BLaER1 (cell line): ENCODE data around the gene ACTL9.

Experiments
- H3K27ac ChIP-seq: shearing (Covaris generic); formaldehyde crosslinking; 2 replicates; pipeline ENCODE4 v1.8.1; 2022
- H3K27me3 ChIP-seq: shearing (Covaris generic); formaldehyde crosslinking; 2 replicates; pipeline ENCODE4 v1.8.1; 2022
- H3K36me3 ChIP-seq: shearing (Covaris generic); formaldehyde crosslinking; 2 replicates; pipeline ENCODE4 v1.8.1; 2022
- H3K4me1 ChIP-seq: shearing (Covaris generic); formaldehyde crosslinking; 2 replicates; pipeline ENCODE4 v1.8.1; 2022
- H3K4me2 ChIP-seq: shearing (Covaris generic); formaldehyde crosslinking; 2 replicates; pipeline ENCODE4 v1.8.1; 2022
- H3K4me3 ChIP-seq: shearing (Covaris generic); formaldehyde crosslinking; 2 replicates; pipeline ENCODE4 v1.8.1; 2022
- H3K9ac ChIP-seq: shearing (Covaris generic); formaldehyde crosslinking; 2 replicates; pipeline ENCODE4 v1.8.1; 2022
- H3K9me3 ChIP-seq: shearing (Covaris generic); formaldehyde crosslinking; 2 replicates; pipeline ENCODE4 v1.8.1; 2022
- H4K20me1 ChIP-seq: shearing (Covaris generic); formaldehyde crosslinking; 2 replicates; pipeline ENCODE4 v1.8.1; 2022
- Cebpa-rat ChIP-seq: shearing (Covaris generic); IDR thresholded peaks from 2 replicates; pipeline ENCODE4 v1.8.1; 2022

The ACTL9 gene

GRCh38 chr19:8666814-8667405, 31.7 kb downstream of the ACTL9 start:
- H3K4me1 ChIP-seq: peaks cover 94% of the 10 kb centered on the region
- H3K9ac ChIP-seq: no peak overlapping the region
- H3K27me3 ChIP-seq: no peaks in the 10 kb centered on the region
- H3K4me2 ChIP-seq: peak overlapping the region; percentile 94
- H3K36me3 ChIP-seq: no peaks in the 10 kb centered on the region
- H4K20me1 ChIP-seq: no peaks in the 10 kb centered on the region
- H3K9me3 ChIP-seq: no peaks in the 10 kb centered on the region
- TF ChIP-seq Cebpa-rat: no peak
- H3K27ac ChIP-seq: peak overlapping the region; percentile 11; the same call in 1 of the 2 replicates
- peak overlapping the region; percentile 42; the same call in 1 of the 2 replicates for H3K4me3 ChIP-seq

GRCh38 chr19:8665468-8666213, 33.0 kb downstream of the ACTL9 start:
- Histone ChIP-seq H3K4me3 (no peak overlapping the region), H4K20me1 (no peaks in the 10 kb centered on the region), H3K27ac (no peak overlapping the region), H3K9ac (no peak overlapping the region), H3K4me2 (peak overlapping the region; percentile 94), H3K27me3 (no peaks in the 10 kb centered on the region), H3K9me3 (no peaks in the 10 kb centered on the region), H3K36me3 (no peaks in the 10 kb centered on the region), H3K4me1 (peaks cover 81% of the 10 kb centered on the region)
- no peak for TF ChIP-seq Cebpa-rat

GRCh38 chr19:8664671-8665057, 33.9 kb downstream of the ACTL9 start:
- Histone ChIP-seq H3K27me3 (no peaks in the 10 kb centered on the region), H3K27ac (peak overlapping the region; percentile 83), H3K4me3 (peak overlapping the region; percentile 50), H3K4me2 (peak overlapping the region; percentile 94), H4K20me1 (no peaks in the 10 kb centered on the region), H3K36me3 (no peaks in the 10 kb centered on the region), H3K9ac (peak overlapping the region; percentile 61; the same call in 1 of the 2 replicates), H3K4me1 (peaks cover 79% of the 10 kb centered on the region), H3K9me3 (no peaks in the 10 kb centered on the region)
- TF ChIP-seq Cebpa-rat: no peak

GRCh38 chr19:8663920-8664670, 34.5 kb downstream of the ACTL9 start:
- Histone ChIP-seq H3K27ac (peak overlapping the region; percentile 83), H3K4me3 (peak overlapping the region; percentile 50), H4K20me1 (no peaks in the 10 kb centered on the region), H3K4me1 (peaks cover 75% of the 10 kb centered on the region), H3K4me2 (peak overlapping the region; percentile 94), H3K9ac (peak overlapping the region; percentile 61; the same call in 1 of the 2 replicates), H3K9me3 (no peaks in the 10 kb centered on the region), H3K27me3 (no peaks in the 10 kb centered on the region), H3K36me3 (no peaks in the 10 kb centered on the region)
- TF ChIP-seq Cebpa-rat: no peak

GRCh38 chr19:8662263-8662662, 36.3 kb downstream of the ACTL9 start:
- TF ChIP-seq Cebpa-rat: no peak
- no peaks in the 10 kb centered on the region for H3K36me3 ChIP-seq
- H3K9me3 ChIP-seq: no peaks in the 10 kb centered on the region
- H3K4me3 ChIP-seq: no peak overlapping the region
- H3K27ac ChIP-seq: no peak overlapping the region
- peaks cover 58% of the 10 kb centered on the region for H3K4me1 ChIP-seq
- no peak overlapping the region for H3K4me2 ChIP-seq
- no peak overlapping the region for H3K9ac ChIP-seq
- no peaks in the 10 kb centered on the region for H3K27me3 ChIP-seq
- no peaks in the 10 kb centered on the region for H4K20me1 ChIP-seq

- Histone ChIP-seq H3K27me3 (no peaks in the 10 kb centered on the region; the same call in 1 of the 2 replicates), H3K9me3 (no peaks in the 10 kb centered on the region), H3K4me3 (no peak overlapping the region), H3K4me1 (peaks cover 48% of the 10 kb centered on the region), H3K9ac (no peak overlapping the region), H3K36me3 (no peaks in the 10 kb centered on the region), H4K20me1 (no peaks in the 10 kb centered on the region), H3K27ac (no peak overlapping the region), H3K4me2 (0 out of 2 replicates have a peak overlapping the region, but pooled peaks have one; percentile 5)
- TF ChIP-seq Cebpa-rat: no peak
Observed at GRCh38 chr19:8659905-8660304, 38.7 kb downstream of the ACTL9 start.

GRCh38 chr19:8657869-8658268, 40.7 kb downstream of the ACTL9 start:
- Histone ChIP-seq H3K4me3 (no peak overlapping the region), H3K4me1 (peaks cover 31% of the 10 kb centered on the region), H3K9me3 (no peaks in the 10 kb centered on the region), H4K20me1 (no peaks in the 10 kb centered on the region), H3K27ac (no peak overlapping the region), H3K9ac (no peak overlapping the region), H3K4me2 (peak overlapping the region; percentile 14; the same call in 1 of the 2 replicates), H3K27me3 (no peaks in the 10 kb centered on the region; the same call in 1 of the 2 replicates), H3K36me3 (no peaks in the 10 kb centered on the region)
- TF ChIP-seq Cebpa-rat: no peak

- Histone ChIP-seq H3K4me3 (no peak overlapping the region), H3K9me3 (no peaks in the 10 kb centered on the region), H3K4me1 (peaks cover 31% of the 10 kb centered on the region), H4K20me1 (no peaks in the 10 kb centered on the region), H3K27me3 (no peaks in the 10 kb centered on the region; the same call in 1 of the 2 replicates), H3K9ac (no peak overlapping the region), H3K27ac (no peak overlapping the region), H3K4me2 (peak overlapping the region; percentile 78), H3K36me3 (no peaks in the 10 kb centered on the region)
- TF ChIP-seq Cebpa-rat: no peak
Observed at GRCh38 chr19:8655340-8655709, 43.3 kb downstream of the ACTL9 start.

GRCh38 chr19:8654591-8655339, 43.8 kb downstream of the ACTL9 start:
- Histone ChIP-seq H3K36me3 (no peaks in the 10 kb centered on the region), H3K9me3 (no peaks in the 10 kb centered on the region), H3K4me3 (no peak overlapping the region), H3K27ac (no peak overlapping the region), H3K27me3 (no peaks in the 10 kb centered on the region; the same call in 1 of the 2 replicates), H3K4me2 (peak overlapping the region; percentile 78), H4K20me1 (no peaks in the 10 kb centered on the region), H3K4me1 (peaks cover 31% of the 10 kb centered on the region), H3K9ac (no peak overlapping the region)
- TF ChIP-seq Cebpa-rat: no peak
